ENCODE measurements around the gene PROS1.
A peak's percentile ranks its signal among the peaks of the same experiment; 100 is the strongest.

Gene PROS1

GRCh38 chr3:93973131-93974126 is at the start of gene PROS1:
Gene PROS1 (minus strand): TSS chr3:93973896. CDS start chr3:93973749, 147 bp downstream.
- peak; percentile 20 for DNase-seq (ENCODE audit: low read depth)

- no peak for DNase-seq (ENCODE audit: low read depth)
Measured at GRCh38 chr3:94020293-94020692, 46.6 kb upstream of the PROS1 start.

- DNase-seq (ENCODE audit: low read depth): no peak
Measured at GRCh38 chr3:94019659-94020058, 46.0 kb upstream of the PROS1 start.

- no peak for DNase-seq (ENCODE audit: low read depth)
Measured at GRCh38 chr3:94015025-94015424, 41.3 kb upstream of the PROS1 start.

- DNase-seq (ENCODE audit: low read depth): no peak
Measured at GRCh38 chr3:94012185-94012584, 38.5 kb upstream of the PROS1 start.

GRCh38 chr3:94011233-94011711 is 37.6 kb upstream of the PROS1 start:
- DNase-seq (ENCODE audit: low read depth): no peak

- DNase-seq (ENCODE audit: low read depth): no peak
Measured at GRCh38 chr3:94009608-94010007, 35.9 kb upstream of the PROS1 start.

GRCh38 chr3:94008253-94008652 is 34.6 kb upstream of the PROS1 start:
- DNase-seq (ENCODE audit: low read depth): no peak

GRCh38 chr3:94004301-94004910 is 30.7 kb upstream of the PROS1 start:
- DNase-seq (ENCODE audit: low read depth): no peak

GRCh38 chr3:94001827-94002495 is 28.3 kb upstream of the PROS1 start:
- DNase-seq (ENCODE audit: low read depth): no peak

- no peak for DNase-seq (ENCODE audit: low read depth)
Measured at GRCh38 chr3:94001191-94001590, 27.5 kb upstream of the PROS1 start.

- DNase-seq (ENCODE audit: low read depth): no peak
Measured at GRCh38 chr3:93994056-93994455, 20.4 kb upstream of the PROS1 start.

GRCh38 chr3:93992207-93992606 is 18.5 kb upstream of the PROS1 start:
- DNase-seq (ENCODE audit: low read depth): no peak

GRCh38 chr3:93991631-93992030 is 17.9 kb upstream of the PROS1 start:
- DNase-seq (ENCODE audit: low read depth): no peak

- DNase-seq (ENCODE audit: low read depth): no peak
Measured at GRCh38 chr3:93989241-93989640, 15.5 kb upstream of the PROS1 start.

- no peak for DNase-seq (ENCODE audit: low read depth)
Measured at GRCh38 chr3:93988764-93989163, 15.1 kb upstream of the PROS1 start.

GRCh38 chr3:93988283-93988682 is 14.6 kb upstream of the PROS1 start:
- DNase-seq (ENCODE audit: low read depth): no peak

GRCh38 chr3:93984618-93985017 is 10.9 kb upstream of the PROS1 start:
- no peak for DNase-seq (ENCODE audit: low read depth)

GRCh38 chr3:93983408-93983807 is 9.7 kb upstream of the PROS1 start:
- no peak for DNase-seq (ENCODE audit: low read depth)

- DNase-seq (ENCODE audit: low read depth): no peak
Measured at GRCh38 chr3:93981649-93982048, 8.0 kb upstream of the PROS1 start.

GRCh38 chr3:93979850-93980676 is 6.4 kb upstream of the PROS1 start, which contains the start of gene ARL13B:
Gene ARL13B (plus strand): TSS chr3:93980155. CDS start chr3:93980424, 269 bp downstream.
- peak; percentile 86 for DNase-seq (ENCODE audit: low read depth)

- DNase-seq (ENCODE audit: low read depth): no peak
Measured at GRCh38 chr3:93969997-93970396, 3.7 kb downstream of the PROS1 start.

Data from stimulated activated CD8-positive, alpha-beta memory T cell treated with anti-CD3 and anti-CD28 coated beads, Interleukin-12 subunit alpha, Interleukin-12 subunit beta, amount 100 ng/mL, for 4 hours (primary cell).